H9 (cell line): ENCODE results near the gene CDKN2C. TPM values are rescaled to one million over a fixed set of nuclear protein-coding genes. Genes with fewer than 3 reads are reported as not detected.

Experiments
- DNase-seq: peaks from one replicate; pipeline ENCODE4 v3.0.0-alpha.2; 2017
- H2AFZ ChIP-seq: one replicate; pipeline ENCODE4 v1.6.1; 2013; ENCODE audit warnings: mild to moderate bottlenecking, low read length, control low read depth, moderate library complexity
- H2AK5ac ChIP-seq: 2 replicates; pipeline ENCODE4 v1.6.1; 2013; ENCODE audit warnings: low read length, control low read depth, mixed read lengths; ENCODE audit not compliant: insufficient read length
- H2BK120ac ChIP-seq: one replicate; pipeline ENCODE4 v1.6.1; 2013; ENCODE audit warnings: low read depth, mild to moderate bottlenecking, low read length, control low read depth, inconsistent platforms; ENCODE audit not compliant: poor library complexity, severe bottlenecking
- H2BK12ac ChIP-seq: 2 replicates; pipeline ENCODE4 v1.6.1; 2013; ENCODE audit warnings: low read length, control low read depth, mixed read lengths, low read depth; ENCODE audit not compliant: insufficient read length
- H2BK15ac ChIP-seq: 2 replicates; pipeline ENCODE4 v1.6.1; 2013; ENCODE audit warnings: low read depth, low read length, control low read depth
- H2BK20ac ChIP-seq: one replicate; pipeline ENCODE4 v1.6.1; 2013; ENCODE audit warnings: low read depth, mild to moderate bottlenecking, low read length, control low read depth, inconsistent platforms; ENCODE audit not compliant: poor library complexity, severe bottlenecking
- H2BK5ac ChIP-seq: 2 replicates; pipeline ENCODE4 v1.6.1; 2013; ENCODE audit warnings: low read length, control low read depth, mixed read lengths; ENCODE audit not compliant: insufficient read length
- H3K14ac ChIP-seq: 2 replicates; pipeline ENCODE4 v1.6.1; 2013; ENCODE audit warnings: low read length, control low read depth; ENCODE audit not compliant: insufficient read depth
- H3K18ac ChIP-seq: 2 replicates; pipeline ENCODE4 v1.6.1; 2013; ENCODE audit warnings: low read depth, mild to moderate bottlenecking, mixed read lengths, low read length, control low read depth; ENCODE audit not compliant: insufficient read length
- H3K23ac ChIP-seq: 2 replicates; pipeline ENCODE4 v1.6.1; 2013; ENCODE audit warnings: low read length, control low read depth, mixed read lengths, low read depth; ENCODE audit not compliant: insufficient read length
- H3K23me2 ChIP-seq: 2 replicates; pipeline ENCODE4 v1.6.1; 2013; ENCODE audit warnings: low read depth, mild to moderate bottlenecking, mixed read lengths, low read length, control low read depth; ENCODE audit not compliant: insufficient read length, poor library complexity, severe bottlenecking
- H3K27ac ChIP-seq: 2 replicates; pipeline ENCODE4 v1.5.1; 2013; ENCODE audit warnings: low read length, control low read depth, mixed read lengths, low read depth; ENCODE audit not compliant: insufficient read length
- H3K27me3 ChIP-seq: 2 replicates; pipeline ENCODE4 v1.6.1; 2013; ENCODE audit warnings: low read length, control low read depth, inconsistent platforms; ENCODE audit not compliant: insufficient read depth
- H3K4ac ChIP-seq: 2 replicates; pipeline ENCODE4 v1.6.1; 2013; ENCODE audit warnings: low read depth, mild to moderate bottlenecking, control low read depth, inconsistent platforms, low read length, moderate library complexity
- H3K4me1 ChIP-seq: 2 replicates; pipeline ENCODE4 v1.6.1; 2013; ENCODE audit warnings: low read length, control low read depth, inconsistent platforms; ENCODE audit not compliant: insufficient read depth
- H3K4me2 ChIP-seq: 2 replicates; pipeline ENCODE4 v1.6.1; 2013; ENCODE audit warnings: low read length, control low read depth, mixed read lengths; ENCODE audit not compliant: insufficient read length, insufficient read depth
- H3K56ac ChIP-seq: 2 replicates; pipeline ENCODE4 v1.6.1; 2013; ENCODE audit warnings: low read depth, mild to moderate bottlenecking, mixed read lengths, low read length, control low read depth; ENCODE audit not compliant: insufficient read length
- H3K79me1 ChIP-seq: 2 replicates; pipeline ENCODE4 v1.6.1; 2013; ENCODE audit warnings: low read depth, mild to moderate bottlenecking, moderate library complexity, low read length, control low read depth, inconsistent platforms; ENCODE audit not compliant: insufficient read depth, poor library complexity, severe bottlenecking
- H3K79me2 ChIP-seq: 2 replicates; pipeline ENCODE4 v1.6.1; 2013; ENCODE audit warnings: low read length, control low read depth, inconsistent platforms; ENCODE audit not compliant: insufficient read depth
- H3K9ac ChIP-seq: 2 replicates; pipeline ENCODE4 v1.6.1; 2013; ENCODE audit warnings: low read length, control low read depth, mixed read lengths; ENCODE audit not compliant: insufficient read length; ENCODE audit errors: extremely low read depth
- H3K9me3 ChIP-seq: one replicate; pipeline ENCODE4 v1.6.1; 2013; ENCODE audit warnings: low read depth, low read length, inconsistent platforms; ENCODE audit not compliant: control insufficient read depth
- H3T11ph ChIP-seq: one replicate; pipeline ENCODE4 v1.6.1; 2013; ENCODE audit warnings: mild to moderate bottlenecking, low read length, control low read depth, inconsistent platforms
- H4K20me1 ChIP-seq: one replicate; pipeline ENCODE4 v1.6.1; 2013; ENCODE audit not compliant: control insufficient read depth, insufficient read length, insufficient read depth
- H4K5ac ChIP-seq: 2 replicates; pipeline ENCODE4 v1.6.1; 2013; ENCODE audit warnings: low read depth, mild to moderate bottlenecking, mixed read lengths, low read length, control low read depth; ENCODE audit not compliant: insufficient read length
- H4K8ac ChIP-seq: replicated peaks from 2 replicates; pipeline ENCODE4 v1.6.1; 2013; ENCODE audit warnings: low read length, control low read depth, mixed read lengths, low read depth; ENCODE audit not compliant: insufficient read length
- H4K91ac ChIP-seq: 2 replicates; pipeline ENCODE4 v1.6.1; 2013; ENCODE audit warnings: low read depth, mild to moderate bottlenecking, moderate library complexity, mixed read lengths, low read length, control low read depth; ENCODE audit not compliant: insufficient read length
- H3K27ac Mint-ChIP-seq, 3 experiments: 2 replicates in 2 of 3; 3 replicates in 1 of 3; pipeline ENCODE4 v1.8.0; 2020 to 2021; ENCODE audit warnings: mixed read lengths in 3 of 3, mild to moderate bottlenecking in 1 of 3, moderate library complexity in 1 of 3
- H3K27me3 Mint-ChIP-seq: 2 replicates; pipeline ENCODE4 v1.8.0; 2021; ENCODE audit warnings: low read depth, mild to moderate bottlenecking, moderate library complexity, mixed read lengths
- H3K36me3 Mint-ChIP-seq, 3 experiments: 2 replicates in 2 of 3; 3 replicates in 1 of 3; pipeline ENCODE4 v1.8.0; 2020 to 2021; ENCODE audit warnings: low read depth in 3 of 3, mixed read lengths in 3 of 3; ENCODE audit not compliant: insufficient read depth in 1 of 3
- H3K4me1 Mint-ChIP-seq, 2 experiments: 2 replicates each; pipeline ENCODE4 v1.8.0; 2020; ENCODE audit warnings: mixed read lengths in 2 of 2
- H3K4me3 Mint-ChIP-seq, 2 experiments: 2 replicates in 1 of 2; 3 replicates in 1 of 2; pipeline ENCODE4 v1.8.0; 2020 to 2021; ENCODE audit warnings: mild to moderate bottlenecking in 2 of 2, mixed read lengths in 2 of 2, moderate library complexity in 1 of 2
- H3K9me3 Mint-ChIP-seq, 2 experiments: 2 replicates in 1 of 2; 3 replicates in 1 of 2; pipeline ENCODE4 v1.8.0; 2020; ENCODE audit warnings: mild to moderate bottlenecking in 2 of 2, mixed read lengths in 2 of 2, moderate library complexity in 1 of 2
- WGBS: extraction: QIAGEN DNeasy Blood & Tissue Kit; methylation state at CpG from one replicate; pipeline ENCODE4 v1.1.7; 2013; ENCODE audit warnings: missing lambda C conversion rate, low lambda C conversion rate, mixed read lengths; ENCODE audit not compliant: insufficient read length; ENCODE audit errors: extremely low coverage; 5-methylcytosine and 5-hydroxymethylcytosine counted together
- total RNA-seq: library from RNA; stranded (reverse); gene quantifications from 2 replicates; pipeline ENCODE4 v1.2.1, GENCODE V29; 2021
- TF ChIP-seq, protein P1 (sequence below): fragments of 200-600 bp; sonication (generic); conservative IDR thresholded peaks from 3 replicates; pipeline ENCODE4 v1.8.0; 2021; ENCODE audit warnings: antibody characterized with exemption, mild to moderate bottlenecking

The CDKN2C gene
- total RNA-seq, 1 experiment from 2014 or later = not detected

DNA sequence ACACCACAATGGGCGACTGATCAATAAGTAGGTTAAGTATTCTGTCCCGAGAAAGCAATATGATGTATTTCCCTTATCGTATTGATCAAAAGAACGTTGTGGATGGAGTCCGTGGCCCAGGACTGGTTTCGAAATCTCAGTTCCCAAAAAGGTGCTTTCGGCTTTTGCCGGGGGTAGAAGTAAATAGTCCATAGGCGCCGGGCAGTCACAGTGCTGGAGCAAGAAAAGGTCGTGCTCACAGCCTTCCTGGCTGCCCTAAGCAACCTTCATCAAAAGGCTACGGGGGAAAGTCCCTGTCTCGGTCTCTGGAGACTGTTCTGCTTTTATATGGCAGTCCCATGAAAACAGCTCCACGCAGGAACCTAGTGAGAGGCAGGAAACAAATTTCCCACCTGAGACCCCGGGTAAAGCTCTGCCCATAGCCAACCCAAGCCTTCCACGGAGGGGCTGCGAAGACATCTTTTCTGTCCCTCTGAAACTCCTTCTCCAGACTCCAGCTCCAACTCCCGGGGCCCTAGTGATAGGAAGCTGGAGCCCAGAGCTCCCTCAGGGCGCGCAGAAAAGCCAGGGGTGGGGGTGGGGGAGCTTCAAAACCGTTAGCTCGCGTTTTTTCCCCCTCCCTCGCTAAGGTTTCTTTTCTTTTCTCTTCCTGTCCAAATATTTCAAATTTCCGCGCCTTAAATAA, 7.0 kb downstream of the CDKN2C start:
- H3T11ph ChIP-seq = no peak overlapping the region
- no peak overlapping the region for H3K9ac ChIP-seq
- peak; percentile 40 for DNase-seq
- H2BK15ac ChIP-seq = no peak overlapping the region
- H3K23ac ChIP-seq = no peak overlapping the region
- peaks cover 48% of the 10 kb centered on the region for H3K27me3 ChIP-seq
- H2BK12ac ChIP-seq = no peak overlapping the region
- H3K56ac ChIP-seq = no peak overlapping the region
- H3K4me2 ChIP-seq = peak overlapping the region; percentile 89
- H3K36me3 Mint-ChIP-seq = no peaks in the 10 kb centered on the region; a peak in 1 of 7 replicates
- no peaks in the 10 kb centered on the region for H3K79me2 ChIP-seq
- H3K14ac ChIP-seq = no peak overlapping the region
- H4K20me1 ChIP-seq = no peaks in the 10 kb centered on the region
- no peak overlapping the region for H2BK20ac ChIP-seq
- H3K4me3 Mint-ChIP-seq = peak overlapping the region; percentile 65 to 80
- TF ChIP-seq, protein P1, sequence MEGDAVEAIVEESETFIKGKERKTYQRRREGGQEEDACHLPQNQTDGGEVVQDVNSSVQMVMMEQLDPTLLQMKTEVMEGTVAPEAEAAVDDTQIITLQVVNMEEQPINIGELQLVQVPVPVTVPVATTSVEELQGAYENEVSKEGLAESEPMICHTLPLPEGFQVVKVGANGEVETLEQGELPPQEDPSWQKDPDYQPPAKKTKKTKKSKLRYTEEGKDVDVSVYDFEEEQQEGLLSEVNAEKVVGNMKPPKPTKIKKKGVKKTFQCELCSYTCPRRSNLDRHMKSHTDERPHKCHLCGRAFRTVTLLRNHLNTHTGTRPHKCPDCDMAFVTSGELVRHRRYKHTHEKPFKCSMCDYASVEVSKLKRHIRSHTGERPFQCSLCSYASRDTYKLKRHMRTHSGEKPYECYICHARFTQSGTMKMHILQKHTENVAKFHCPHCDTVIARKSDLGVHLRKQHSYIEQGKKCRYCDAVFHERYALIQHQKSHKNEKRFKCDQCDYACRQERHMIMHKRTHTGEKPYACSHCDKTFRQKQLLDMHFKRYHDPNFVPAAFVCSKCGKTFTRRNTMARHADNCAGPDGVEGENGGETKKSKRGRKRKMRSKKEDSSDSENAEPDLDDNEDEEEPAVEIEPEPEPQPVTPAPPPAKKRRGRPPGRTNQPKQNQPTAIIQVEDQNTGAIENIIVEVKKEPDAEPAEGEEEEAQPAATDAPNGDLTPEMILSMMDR = no peak
- no peak overlapping the region for H4K91ac ChIP-seq
- no CpG with 5 or more reads among the region's 26 CpGs for WGBS
- no peak overlapping the region for H3K18ac ChIP-seq
- H2AK5ac ChIP-seq = no peak overlapping the region
- no peak overlapping the region for H2AFZ ChIP-seq
- no peaks in the 10 kb centered on the region for H3K9me3 ChIP-seq
- no peak overlapping the region for H2BK5ac ChIP-seq
- H4K5ac ChIP-seq = no peak overlapping the region
- H3K4ac ChIP-seq = no peak overlapping the region
- H3K27ac Mint-ChIP-seq = no peak overlapping the region
- peaks cover 96% of the 10 kb centered on the region for H3K27me3 Mint-ChIP-seq
- H2BK120ac ChIP-seq = no peak overlapping the region
- H4K8ac ChIP-seq = no peak overlapping the region
- no peaks in the 10 kb centered on the region for H3K79me1 ChIP-seq
- 0 out of 2 replicates have a peak, but pooled peaks cover 2% of the 10 kb centered on the region for H3K4me1 ChIP-seq
- no peak overlapping the region for H3K27ac ChIP-seq
- H3K23me2 ChIP-seq = peaks cover 6% of the 10 kb centered on the region
- peaks cover 3% of the 10 kb centered on the region in 2 experiments; a peak in 1 of 5 replicates for H3K9me3 Mint-ChIP-seq
- peaks cover 21 to 29% of the 10 kb centered on the region in 2 experiments for H3K4me1 Mint-ChIP-seq
